H1 (cell line): ENCODE results near the gene USP13.

Source experiments
- ATF2 ChIP-seq: IDR thresholded peaks from 2 replicates; pipeline ENCODE4 v1.6.1; 2012; ENCODE audit warnings: low read length, inconsistent platforms
- BRCA1 ChIP-seq: IDR thresholded peaks from 2 replicates; pipeline ENCODE4 v1.6.1; 2012; ENCODE audit warnings: low read depth, low read length, improper control_type of control experiment
- CBX8 ChIP-seq: fragments of 300-800, 300-1000 bp; sonication (generic); IDR thresholded peaks from 2 replicates; pipeline ENCODE4 v1.7.1; 2016; ENCODE audit warnings: low read depth, low read length, borderline replicate concordance
- CTCF ChIP-seq, 3 experiments: IDR thresholded peaks; 1 replicate in 2 of 3; 2 replicates in 1 of 3; pipeline versions ENCODE4 v1.5.1 to v1.6.1; 2011; ENCODE audit warnings: low read length in 3 of 3, mild to moderate bottlenecking in 3 of 3, inconsistent platforms in 2 of 3, low read depth in 1 of 3, moderate library complexity in 1 of 3; ENCODE audit not compliant: insufficient read depth in 1 of 3; ENCODE audit errors: control extremely low read depth in 1 of 3
- EZH2 ChIP-seq: fragments of 200-600 bp; sonication (generic); IDR thresholded peaks from 2 replicates; pipeline ENCODE4 v1.7.1; 2012; ENCODE audit warnings: low read depth, mild to moderate bottlenecking, moderate library complexity, low read length, inconsistent platforms; ENCODE audit not compliant: severe bottlenecking
- FOSL1 ChIP-seq: IDR thresholded peaks from 2 replicates; pipeline ENCODE4 v1.6.1; 2011; ENCODE audit warnings: mild to moderate bottlenecking, low read depth, low read length, moderate library complexity; ENCODE audit not compliant: insufficient read depth
- NRF1 ChIP-seq: IDR thresholded peaks from 2 replicates; pipeline ENCODE4 v1.6.1; 2011; ENCODE audit warnings: mild to moderate bottlenecking, low read depth, low read length, improper control_type of control experiment
- POLR2A ChIP-seq, 2 experiments: IDR thresholded peaks; 1 replicate in 1 of 2; 2 replicates in 1 of 2; pipeline ENCODE4 v1.6.1; 2011; ENCODE audit warnings: low read depth in 2 of 2, low read length in 2 of 2, mild to moderate bottlenecking in 2 of 2; ENCODE audit errors: control extremely low read depth in 1 of 2
- SIX5 ChIP-seq: IDR thresholded peaks from 2 replicates; pipeline ENCODE4 v1.6.1; 2011; ENCODE audit warnings: mild to moderate bottlenecking, low read depth, low read length
- TBP ChIP-seq: IDR thresholded peaks from 2 replicates; pipeline ENCODE4 v1.6.1; 2011; ENCODE audit warnings: low read depth, low read length, improper control_type of control experiment
- TEAD4 ChIP-seq: IDR thresholded peaks from 2 replicates; pipeline ENCODE4 v1.6.1; 2012; ENCODE audit warnings: low read depth, low read length, inconsistent platforms, mixed read lengths

GRCh38 chr3:179726075-179726699 lies 73.3 kb downstream of the USP13 start:
- TF ChIP-seq NRF1 (no peak), CTCF (IDR thresholded peaks at IDR 0.05; ENCODE audit: control extremely low read depth in 1 of 3, insufficient read depth in 1 of 3, low read depth in 1 of 3, low read length in 3 of 3) (no peak), FOSL1 (no peak), TBP (no peak), ATF2 (no peak), SIX5 (no peak), EZH2 (no peak), TEAD4 (no peak), BRCA1 (no peak), CBX8 (no peak), POLR2A (IDR thresholded peaks at IDR 0.05; ENCODE audit: control extremely low read depth in 1 of 2, low read depth in 2 of 2, low read length in 2 of 2) (no peak)
